H9 (cell line): ENCODE measurements around the gene LBHD2. TPM values are rescaled to one million over a fixed set of nuclear protein-coding genes. Genes with fewer than 3 reads are reported as not detected.
A peak's percentile ranks its signal among the peaks of the same experiment; 100 is the strongest.

ENCODE experiments used
- DNase-seq: peaks from one replicate; pipeline ENCODE4 v3.0.0-alpha.2; 2017
- H2AFZ ChIP-seq: one replicate; pipeline ENCODE4 v1.6.1; 2013; ENCODE audit warnings: mild to moderate bottlenecking, low read length, control low read depth, moderate library complexity
- H2AK5ac ChIP-seq: 2 replicates; pipeline ENCODE4 v1.6.1; 2013; ENCODE audit warnings: low read length, control low read depth, mixed read lengths; ENCODE audit not compliant: insufficient read length
- H2BK120ac ChIP-seq: one replicate; pipeline ENCODE4 v1.6.1; 2013; ENCODE audit warnings: low read depth, mild to moderate bottlenecking, low read length, control low read depth, inconsistent platforms; ENCODE audit not compliant: poor library complexity, severe bottlenecking
- H2BK12ac ChIP-seq: 2 replicates; pipeline ENCODE4 v1.6.1; 2013; ENCODE audit warnings: low read length, control low read depth, mixed read lengths, low read depth; ENCODE audit not compliant: insufficient read length
- H2BK15ac ChIP-seq: 2 replicates; pipeline ENCODE4 v1.6.1; 2013; ENCODE audit warnings: low read depth, low read length, control low read depth
- H2BK20ac ChIP-seq: one replicate; pipeline ENCODE4 v1.6.1; 2013; ENCODE audit warnings: low read depth, mild to moderate bottlenecking, low read length, control low read depth, inconsistent platforms; ENCODE audit not compliant: poor library complexity, severe bottlenecking
- H2BK5ac ChIP-seq: 2 replicates; pipeline ENCODE4 v1.6.1; 2013; ENCODE audit warnings: low read length, control low read depth, mixed read lengths; ENCODE audit not compliant: insufficient read length
- H3K14ac ChIP-seq: 2 replicates; pipeline ENCODE4 v1.6.1; 2013; ENCODE audit warnings: low read length, control low read depth; ENCODE audit not compliant: insufficient read depth
- H3K18ac ChIP-seq: 2 replicates; pipeline ENCODE4 v1.6.1; 2013; ENCODE audit warnings: low read depth, mild to moderate bottlenecking, mixed read lengths, low read length, control low read depth; ENCODE audit not compliant: insufficient read length
- H3K23ac ChIP-seq: 2 replicates; pipeline ENCODE4 v1.6.1; 2013; ENCODE audit warnings: low read length, control low read depth, mixed read lengths, low read depth; ENCODE audit not compliant: insufficient read length
- H3K23me2 ChIP-seq: 2 replicates; pipeline ENCODE4 v1.6.1; 2013; ENCODE audit warnings: low read depth, mild to moderate bottlenecking, mixed read lengths, low read length, control low read depth; ENCODE audit not compliant: insufficient read length, poor library complexity, severe bottlenecking
- H3K27ac ChIP-seq: 2 replicates; pipeline ENCODE4 v1.5.1; 2013; ENCODE audit warnings: low read length, control low read depth, mixed read lengths, low read depth; ENCODE audit not compliant: insufficient read length
- H3K27me3 ChIP-seq: 2 replicates; pipeline ENCODE4 v1.6.1; 2013; ENCODE audit warnings: low read length, control low read depth, inconsistent platforms; ENCODE audit not compliant: insufficient read depth
- H3K4ac ChIP-seq: 2 replicates; pipeline ENCODE4 v1.6.1; 2013; ENCODE audit warnings: low read depth, mild to moderate bottlenecking, control low read depth, inconsistent platforms, low read length, moderate library complexity
- H3K4me1 ChIP-seq: 2 replicates; pipeline ENCODE4 v1.6.1; 2013; ENCODE audit warnings: low read length, control low read depth, inconsistent platforms; ENCODE audit not compliant: insufficient read depth
- H3K4me2 ChIP-seq: 2 replicates; pipeline ENCODE4 v1.6.1; 2013; ENCODE audit warnings: low read length, control low read depth, mixed read lengths; ENCODE audit not compliant: insufficient read length, insufficient read depth
- H3K56ac ChIP-seq: 2 replicates; pipeline ENCODE4 v1.6.1; 2013; ENCODE audit warnings: low read depth, mild to moderate bottlenecking, mixed read lengths, low read length, control low read depth; ENCODE audit not compliant: insufficient read length
- H3K79me1 ChIP-seq: 2 replicates; pipeline ENCODE4 v1.6.1; 2013; ENCODE audit warnings: low read depth, mild to moderate bottlenecking, moderate library complexity, low read length, control low read depth, inconsistent platforms; ENCODE audit not compliant: insufficient read depth, poor library complexity, severe bottlenecking
- H3K79me2 ChIP-seq: 2 replicates; pipeline ENCODE4 v1.6.1; 2013; ENCODE audit warnings: low read length, control low read depth, inconsistent platforms; ENCODE audit not compliant: insufficient read depth
- H3K9ac ChIP-seq: 2 replicates; pipeline ENCODE4 v1.6.1; 2013; ENCODE audit warnings: low read length, control low read depth, mixed read lengths; ENCODE audit not compliant: insufficient read length; ENCODE audit errors: extremely low read depth
- H3K9me3 ChIP-seq: one replicate; pipeline ENCODE4 v1.6.1; 2013; ENCODE audit warnings: low read depth, low read length, inconsistent platforms; ENCODE audit not compliant: control insufficient read depth
- H3T11ph ChIP-seq: one replicate; pipeline ENCODE4 v1.6.1; 2013; ENCODE audit warnings: mild to moderate bottlenecking, low read length, control low read depth, inconsistent platforms
- H4K20me1 ChIP-seq: one replicate; pipeline ENCODE4 v1.6.1; 2013; ENCODE audit not compliant: control insufficient read depth, insufficient read length, insufficient read depth
- H4K5ac ChIP-seq: 2 replicates; pipeline ENCODE4 v1.6.1; 2013; ENCODE audit warnings: low read depth, mild to moderate bottlenecking, mixed read lengths, low read length, control low read depth; ENCODE audit not compliant: insufficient read length
- H4K8ac ChIP-seq: replicated peaks from 2 replicates; pipeline ENCODE4 v1.6.1; 2013; ENCODE audit warnings: low read length, control low read depth, mixed read lengths, low read depth; ENCODE audit not compliant: insufficient read length
- H4K91ac ChIP-seq: 2 replicates; pipeline ENCODE4 v1.6.1; 2013; ENCODE audit warnings: low read depth, mild to moderate bottlenecking, moderate library complexity, mixed read lengths, low read length, control low read depth; ENCODE audit not compliant: insufficient read length
- H3K27ac Mint-ChIP-seq, 3 experiments: 2 replicates in 2 of 3; 3 replicates in 1 of 3; pipeline ENCODE4 v1.8.0; 2020 to 2021; ENCODE audit warnings: mixed read lengths in 3 of 3, mild to moderate bottlenecking in 1 of 3, moderate library complexity in 1 of 3
- H3K27me3 Mint-ChIP-seq: 2 replicates; pipeline ENCODE4 v1.8.0; 2021; ENCODE audit warnings: low read depth, mild to moderate bottlenecking, moderate library complexity, mixed read lengths
- H3K36me3 Mint-ChIP-seq, 3 experiments: 2 replicates in 2 of 3; 3 replicates in 1 of 3; pipeline ENCODE4 v1.8.0; 2020 to 2021; ENCODE audit warnings: low read depth in 3 of 3, mixed read lengths in 3 of 3; ENCODE audit not compliant: insufficient read depth in 1 of 3
- H3K4me1 Mint-ChIP-seq, 2 experiments: 2 replicates each; pipeline ENCODE4 v1.8.0; 2020; ENCODE audit warnings: mixed read lengths in 2 of 2
- H3K4me3 Mint-ChIP-seq, 2 experiments: 2 replicates in 1 of 2; 3 replicates in 1 of 2; pipeline ENCODE4 v1.8.0; 2020 to 2021; ENCODE audit warnings: mild to moderate bottlenecking in 2 of 2, mixed read lengths in 2 of 2, moderate library complexity in 1 of 2
- H3K9me3 Mint-ChIP-seq, 2 experiments: 2 replicates in 1 of 2; 3 replicates in 1 of 2; pipeline ENCODE4 v1.8.0; 2020; ENCODE audit warnings: mild to moderate bottlenecking in 2 of 2, mixed read lengths in 2 of 2, moderate library complexity in 1 of 2
- CTCF ChIP-seq: fragments of 200-600 bp; sonication (generic); conservative IDR thresholded peaks from 3 replicates; pipeline ENCODE4 v1.8.0; 2021; ENCODE audit warnings: antibody characterized with exemption, mild to moderate bottlenecking
- WGBS: extraction: QIAGEN DNeasy Blood & Tissue Kit; methylation state at CpG from one replicate; pipeline ENCODE4 v1.1.7; 2013; ENCODE audit warnings: missing lambda C conversion rate, low lambda C conversion rate, mixed read lengths; ENCODE audit not compliant: insufficient read length; ENCODE audit errors: extremely low coverage; 5-methylcytosine and 5-hydroxymethylcytosine counted together
- total RNA-seq: library from RNA; stranded (reverse); gene quantifications from 2 replicates; pipeline ENCODE4 v1.2.1, GENCODE V29; 2021

The LBHD2 gene
- total RNA-seq, 1 experiment from 2014 or later, result not detected

- H3K23me2 ChIP-seq, result peaks cover 10% of the 10 kb centered on the region
- no peak overlapping the region for H2BK120ac ChIP-seq
- H3K79me2 ChIP-seq, result peaks cover 18% of the 10 kb centered on the region; the same call in 1 of the 2 replicates
- no peak overlapping the region for H2AFZ ChIP-seq
- H2BK20ac ChIP-seq, result no peak overlapping the region
- no peak overlapping the region for H4K91ac ChIP-seq
- Mint-ChIP-seq H3K9me3 (no peaks in the 10 kb centered on the region; a peak in 1 of 5 replicates), H3K27ac (peak overlapping the region in 2 of 3 experiments; percentile 7 to 53; a peak in 2 of 7 replicates), H3K27me3 (no peaks in the 10 kb centered on the region), H3K4me1 (peaks cover 22 to 33% of the 10 kb centered on the region in 2 experiments), H3K36me3 (peaks cover 0 to 8% (median 4%) of the 10 kb centered on the region in 3 experiments; a peak in 3 of 7 replicates), H3K4me3 (peak overlapping the region; percentile 78 to 88)
- H4K20me1 ChIP-seq, result no peaks in the 10 kb centered on the region
- H3K27ac ChIP-seq, result no peak overlapping the region
- H3K9ac ChIP-seq, result peak overlapping the region; percentile 30
- H4K5ac ChIP-seq, result no peak overlapping the region
- peaks cover 9% of the 10 kb centered on the region for H3K79me1 ChIP-seq
- H2BK15ac ChIP-seq, result no peak overlapping the region
- H4K8ac ChIP-seq, result no peak overlapping the region
- H3K56ac ChIP-seq, result no peak overlapping the region
- no peak for TF ChIP-seq CTCF
- WGBS, result no CpG with 5 or more reads among the region's 39 CpGs
- H3K4me2 ChIP-seq, result peak overlapping the region; percentile 92
- no peak overlapping the region for H3K23ac ChIP-seq
- no peaks in the 10 kb centered on the region for H3K9me3 ChIP-seq
- H3K4ac ChIP-seq, result no peak overlapping the region
- H2BK5ac ChIP-seq, result no peak overlapping the region
- H3K18ac ChIP-seq, result no peak overlapping the region
- no peaks in the 10 kb centered on the region for H3K27me3 ChIP-seq
- H3T11ph ChIP-seq, result no peak overlapping the region
- H2BK12ac ChIP-seq, result no peak overlapping the region
- no peak overlapping the region for H2AK5ac ChIP-seq
- no peak for DNase-seq
- H3K14ac ChIP-seq, result no peak overlapping the region; the same call in 1 of the 2 replicates
- no peaks in the 10 kb centered on the region; the same call in 1 of the 2 replicates for H3K4me1 ChIP-seq
These were observed 25.6 kb upstream of the LBHD2 start for GRCh38 chr14:103058164-103059055.
